Suprapubic skin (tissue), 4 donors: ENCODE measurements around the gene LGR4. TPM values are rescaled to one million over a fixed set of nuclear protein-coding genes. Genes with fewer than 3 reads are reported as not detected.

Source experiments
- DNase-seq, 2 donors: peaks; one replicate each; pipeline ENCODE4 v3.0.0-alpha.2; 2019; ENCODE audit warnings: low spot score in 2 of 2
- H3K27ac ChIP-seq: fragments of 200-600 bp; sonication (generic); one replicate; pipeline ENCODE4 v1.5.1; 2019
- H3K27me3 ChIP-seq: fragments of 200-600 bp; sonication (generic); one replicate; pipeline ENCODE4 v1.5.1; 2019
- H3K36me3 ChIP-seq: fragments of 200-600 bp; sonication (generic); one replicate; pipeline ENCODE4 v1.5.1; 2019
- H3K4me1 ChIP-seq: fragments of 200-600 bp; sonication (generic); one replicate; pipeline ENCODE4 v1.5.1; 2019
- H3K4me3 ChIP-seq: fragments of 200-600 bp; sonication (generic); one replicate; pipeline ENCODE4 v1.5.1; 2019; ENCODE audit warnings: mild to moderate bottlenecking
- H3K9me3 ChIP-seq: fragments of 200-600 bp; sonication (generic); one replicate; pipeline ENCODE4 v1.5.1; 2019
- EP300 ChIP-seq: sonication (generic); formaldehyde crosslinking; IDR thresholded peaks from one replicate; pipeline ENCODE4 v1.6.1; 2017; ENCODE audit warnings: antibody characterized with exemption
- POLR2A ChIP-seq, 2 donors: fragments of 450-650 bp; IDR thresholded peaks; one replicate each; pipeline ENCODE4 v1.6.1; 2017; ENCODE audit warnings: antibody characterized with exemption in 2 of 2, mild to moderate bottlenecking in 2 of 2, moderate library complexity in 2 of 2
- POLR2AphosphoS5 ChIP-seq, 3 donors: sonication (generic); formaldehyde crosslinking; IDR thresholded peaks; one replicate each; pipeline ENCODE4 v1.6.1; 2017; ENCODE audit warnings: antibody characterized with exemption in 3 of 3
- WGBS: methylation state at CpG from one replicate; pipeline ENCODE4 v1.1.5; 2018; 5-methylcytosine and 5-hydroxymethylcytosine counted together
- total RNA-seq, 4 donors: library from RNA; depleted of rRNA; stranded (reverse); fragments of >200 nt; gene quantifications; one replicate each; pipeline ENCODE4 v1.1.0, GENCODE V29; 2016
- TF ChIP-seq, protein P1 (sequence below), 2 donors: fragments of 200-600 bp in 1 of 2; fragments of 450-650 bp in 1 of 2; sonication (generic) in 1 of 2; IDR thresholded peaks; one replicate each; pipeline ENCODE4 v1.5.1; 2016 to 2019; ENCODE audit warnings: antibody characterized with exemption in 2 of 2, mild to moderate bottlenecking in 1 of 2, moderate library complexity in 1 of 2

Gene LGR4
- total RNA-seq, 4 donors from 2014 or later = 54.7 to 143 (median 66.4) TPM

DNA sequence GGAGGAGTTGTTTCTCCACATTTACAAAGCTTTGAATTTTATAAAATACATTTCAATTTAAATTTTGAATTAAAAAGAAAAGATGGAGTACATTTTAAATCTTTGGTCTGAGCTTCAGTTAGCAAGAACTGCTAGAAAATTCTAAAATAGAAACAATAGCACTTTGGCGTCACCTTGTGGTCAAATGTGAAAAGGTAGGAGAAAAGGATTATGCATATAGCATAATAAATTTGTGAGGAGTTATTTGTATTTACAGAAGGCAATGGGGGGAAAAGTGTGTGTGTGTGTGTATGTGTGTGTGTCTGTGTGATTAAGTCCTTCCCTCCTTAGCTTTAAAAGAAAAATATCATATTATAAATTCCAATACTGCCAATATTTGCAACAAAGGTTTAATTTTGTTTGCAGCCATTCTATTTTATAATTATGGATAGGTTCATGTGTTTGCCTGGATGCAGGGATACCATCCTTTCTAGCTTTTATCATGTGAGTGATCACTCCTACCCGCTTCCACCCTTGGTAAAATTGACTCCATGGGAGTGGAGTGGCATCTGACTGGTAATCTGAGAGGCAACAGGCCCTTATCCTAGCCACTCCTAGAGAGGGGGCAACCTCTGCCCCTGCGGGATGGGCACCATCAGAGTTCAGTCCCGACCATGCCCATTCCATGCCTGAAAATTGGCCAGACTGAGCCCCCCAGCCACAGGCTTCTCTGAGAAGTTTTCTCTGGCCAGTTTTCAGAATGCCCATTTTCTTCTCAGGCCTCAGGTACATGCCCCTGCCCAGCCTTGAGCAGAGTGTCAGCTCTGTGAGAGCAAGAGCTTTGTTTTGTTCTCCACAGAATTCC is 13.6 kb upstream of the LGR4 start:
- Histone ChIP-seq H3K4me1 (no peaks in the 10 kb centered on the region), H3K9me3 (no peaks in the 10 kb centered on the region), H3K36me3 (peaks cover 6% of the 10 kb centered on the region), H3K4me3 (no peak overlapping the region), H3K27ac (no peak overlapping the region), H3K27me3 (no peaks in the 10 kb centered on the region)
- DNase-seq = no peak
- TF ChIP-seq POLR2AphosphoS5 (IDR thresholded peaks at IDR 0.05) (no peak), POLR2A (IDR thresholded peaks at IDR 0.05) (no peak), EP300 (no peak)
- TF ChIP-seq, protein P1, sequence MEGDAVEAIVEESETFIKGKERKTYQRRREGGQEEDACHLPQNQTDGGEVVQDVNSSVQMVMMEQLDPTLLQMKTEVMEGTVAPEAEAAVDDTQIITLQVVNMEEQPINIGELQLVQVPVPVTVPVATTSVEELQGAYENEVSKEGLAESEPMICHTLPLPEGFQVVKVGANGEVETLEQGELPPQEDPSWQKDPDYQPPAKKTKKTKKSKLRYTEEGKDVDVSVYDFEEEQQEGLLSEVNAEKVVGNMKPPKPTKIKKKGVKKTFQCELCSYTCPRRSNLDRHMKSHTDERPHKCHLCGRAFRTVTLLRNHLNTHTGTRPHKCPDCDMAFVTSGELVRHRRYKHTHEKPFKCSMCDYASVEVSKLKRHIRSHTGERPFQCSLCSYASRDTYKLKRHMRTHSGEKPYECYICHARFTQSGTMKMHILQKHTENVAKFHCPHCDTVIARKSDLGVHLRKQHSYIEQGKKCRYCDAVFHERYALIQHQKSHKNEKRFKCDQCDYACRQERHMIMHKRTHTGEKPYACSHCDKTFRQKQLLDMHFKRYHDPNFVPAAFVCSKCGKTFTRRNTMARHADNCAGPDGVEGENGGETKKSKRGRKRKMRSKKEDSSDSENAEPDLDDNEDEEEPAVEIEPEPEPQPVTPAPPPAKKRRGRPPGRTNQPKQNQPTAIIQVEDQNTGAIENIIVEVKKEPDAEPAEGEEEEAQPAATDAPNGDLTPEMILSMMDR (IDR thresholded peaks at IDR 0.05) = peak; percentile 69 to 88
- 31% methylated on average over 4 of the region's 4 CpGs for WGBS

DNA sequence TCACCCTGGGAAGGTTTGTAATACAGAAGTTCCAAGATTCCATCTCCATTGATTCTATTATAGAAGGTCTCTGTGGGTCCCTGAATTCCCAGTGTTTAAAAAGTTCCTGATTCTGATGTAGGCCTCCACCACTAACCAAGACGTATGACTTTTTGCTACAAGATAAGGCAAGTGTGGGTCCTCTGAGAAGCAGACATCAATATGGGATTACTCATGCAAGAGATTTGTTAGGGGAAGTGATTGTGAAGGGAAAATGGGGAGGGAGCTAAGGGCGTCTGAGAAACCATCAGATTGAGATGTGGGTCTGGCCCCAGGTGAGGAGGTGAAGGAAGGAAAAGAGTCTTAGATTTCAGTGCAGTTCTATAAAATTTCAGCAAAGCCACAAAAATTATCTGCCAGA is 10.2 kb upstream of the LGR4 start:
- Histone ChIP-seq H3K36me3 (no peaks in the 10 kb centered on the region), H3K27ac (no peak overlapping the region), H3K9me3 (no peaks in the 10 kb centered on the region), H3K4me3 (no peak overlapping the region), H3K4me1 (no peaks in the 10 kb centered on the region), H3K27me3 (no peaks in the 10 kb centered on the region)
- TF ChIP-seq POLR2AphosphoS5 (IDR thresholded peaks at IDR 0.05) = no peak
- TF ChIP-seq, protein P1 (IDR thresholded peaks at IDR 0.05) = no peak
- TF ChIP-seq EP300 = no peak
- no peak for TF ChIP-seq POLR2A (IDR thresholded peaks at IDR 0.05)
- WGBS = 96% methylated on average over 2 of the region's 2 CpGs
- no peak for DNase-seq

DNA sequence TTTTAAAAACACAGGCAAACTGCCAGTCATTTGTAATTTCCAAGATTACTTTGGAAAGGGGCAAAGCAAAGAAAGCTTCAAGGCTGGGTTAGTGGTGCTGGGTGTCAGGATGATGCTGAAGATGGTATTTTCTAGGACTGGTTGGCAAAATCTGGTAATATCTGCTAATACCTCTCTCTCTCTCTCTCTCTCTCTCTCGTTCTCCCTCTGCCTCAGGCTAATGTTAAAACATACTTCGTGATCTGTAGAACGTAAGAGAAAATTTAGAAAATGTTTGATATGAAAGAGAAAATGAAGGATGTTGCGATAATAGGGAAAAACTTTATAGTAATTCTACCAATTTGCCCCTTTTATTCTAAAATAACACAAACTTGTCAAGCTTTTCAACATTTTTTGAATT is 9.4 kb upstream of the LGR4 start:
- H3K9me3 ChIP-seq = no peaks in the 10 kb centered on the region
- H3K4me3 ChIP-seq = no peak overlapping the region
- 86% methylated on average over 4 of the region's 4 CpGs for WGBS
- TF ChIP-seq POLR2AphosphoS5 (IDR thresholded peaks at IDR 0.05) (no peak), POLR2A (IDR thresholded peaks at IDR 0.05) (no peak), EP300 (no peak)
- TF ChIP-seq, protein P1 (IDR thresholded peaks at IDR 0.05) = no peak
- H3K36me3 ChIP-seq = no peaks in the 10 kb centered on the region
- H3K27ac ChIP-seq = no peak overlapping the region
- no peaks in the 10 kb centered on the region for H3K4me1 ChIP-seq
- H3K27me3 ChIP-seq = no peaks in the 10 kb centered on the region
- DNase-seq = no peak

DNA sequence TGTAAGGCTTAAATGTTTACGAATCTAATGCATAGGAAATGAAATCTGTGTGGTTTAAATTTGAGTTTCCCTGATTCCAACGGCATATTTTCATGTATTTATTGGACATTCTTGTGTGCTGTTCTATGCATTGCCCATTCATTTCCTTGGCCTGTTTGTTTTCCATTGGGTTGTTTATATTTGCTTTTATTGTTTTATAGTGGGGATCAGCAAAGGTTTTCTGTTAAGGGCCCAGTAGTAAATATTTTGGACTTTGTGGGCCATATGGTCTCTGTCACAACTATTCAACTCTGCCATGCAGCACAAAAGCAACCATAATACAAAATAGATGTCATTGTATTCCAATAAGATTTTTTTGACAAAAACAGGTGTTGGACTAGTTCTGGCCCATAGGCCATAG is 5.2 kb upstream of the LGR4 start:
- Histone ChIP-seq H3K9me3 (no peaks in the 10 kb centered on the region), H3K27ac (no peak overlapping the region), H3K4me1 (no peaks in the 10 kb centered on the region), H3K36me3 (no peaks in the 10 kb centered on the region), H3K4me3 (no peak overlapping the region), H3K27me3 (no peaks in the 10 kb centered on the region)
- DNase-seq = no peak
- 90% methylated on average over 2 of the region's 2 CpGs for WGBS
- TF ChIP-seq EP300 (no peak), POLR2AphosphoS5 (IDR thresholded peaks at IDR 0.05) (no peak), POLR2A (IDR thresholded peaks at IDR 0.05) (no peak)
- TF ChIP-seq, protein P1 (IDR thresholded peaks at IDR 0.05) = no peak

DNA sequence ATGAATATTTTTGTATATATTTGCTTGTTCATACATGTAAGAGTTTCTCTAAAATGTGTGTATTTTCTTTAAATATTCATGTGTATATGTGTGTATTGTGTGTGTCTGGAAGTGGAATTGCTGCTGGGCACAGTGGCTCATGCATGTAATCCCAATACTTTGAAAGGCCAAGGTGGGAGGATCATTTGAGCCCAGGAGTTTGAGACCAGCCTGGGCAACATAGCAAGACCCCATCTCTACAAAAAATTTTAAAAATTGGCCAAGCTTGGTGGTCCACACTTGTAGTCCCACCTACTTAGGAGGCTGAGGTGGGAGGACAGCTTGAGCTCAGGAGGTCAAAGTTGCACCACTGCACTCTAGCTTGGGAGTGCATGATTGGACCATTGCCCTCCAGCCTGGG is 4.7 kb upstream of the LGR4 start:
- no peaks in the 10 kb centered on the region for H3K9me3 ChIP-seq
- no peak overlapping the region for H3K27ac ChIP-seq
- H3K4me3 ChIP-seq = no peak overlapping the region
- DNase-seq = no peak
- no peaks in the 10 kb centered on the region for H3K4me1 ChIP-seq
- no peaks in the 10 kb centered on the region for H3K27me3 ChIP-seq
- TF ChIP-seq POLR2A (IDR thresholded peaks at IDR 0.05) = no peak
- TF ChIP-seq, protein P1 (IDR thresholded peaks at IDR 0.05) = no peak
- no peak for TF ChIP-seq EP300
- no peak for TF ChIP-seq POLR2AphosphoS5 (IDR thresholded peaks at IDR 0.05)
- H3K36me3 ChIP-seq = no peaks in the 10 kb centered on the region
